Measurements from ENCODE around the gene PLXNA4.

DNA sequence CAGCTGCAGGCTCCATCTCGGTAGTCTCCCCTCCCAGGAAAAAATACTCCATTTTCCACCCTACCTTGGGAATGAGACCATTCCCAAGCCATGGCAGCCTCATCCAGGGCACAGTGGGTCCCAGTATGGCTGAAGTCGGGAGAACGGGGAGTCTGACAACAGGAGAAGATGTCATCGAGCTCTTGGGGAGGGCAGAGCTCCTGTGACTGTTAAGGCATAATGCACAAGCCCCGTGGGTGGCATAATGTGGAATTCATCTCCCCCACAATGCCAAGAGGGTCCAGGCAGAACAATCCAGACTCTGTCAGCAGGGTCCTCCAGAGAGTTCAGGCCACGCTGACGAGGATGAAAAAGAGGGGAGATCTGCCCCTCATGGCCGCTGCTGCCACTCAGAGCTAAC is 279.4 kb downstream of the PLXNA4 start:
- TF ChIP-seq, protein P1, sequence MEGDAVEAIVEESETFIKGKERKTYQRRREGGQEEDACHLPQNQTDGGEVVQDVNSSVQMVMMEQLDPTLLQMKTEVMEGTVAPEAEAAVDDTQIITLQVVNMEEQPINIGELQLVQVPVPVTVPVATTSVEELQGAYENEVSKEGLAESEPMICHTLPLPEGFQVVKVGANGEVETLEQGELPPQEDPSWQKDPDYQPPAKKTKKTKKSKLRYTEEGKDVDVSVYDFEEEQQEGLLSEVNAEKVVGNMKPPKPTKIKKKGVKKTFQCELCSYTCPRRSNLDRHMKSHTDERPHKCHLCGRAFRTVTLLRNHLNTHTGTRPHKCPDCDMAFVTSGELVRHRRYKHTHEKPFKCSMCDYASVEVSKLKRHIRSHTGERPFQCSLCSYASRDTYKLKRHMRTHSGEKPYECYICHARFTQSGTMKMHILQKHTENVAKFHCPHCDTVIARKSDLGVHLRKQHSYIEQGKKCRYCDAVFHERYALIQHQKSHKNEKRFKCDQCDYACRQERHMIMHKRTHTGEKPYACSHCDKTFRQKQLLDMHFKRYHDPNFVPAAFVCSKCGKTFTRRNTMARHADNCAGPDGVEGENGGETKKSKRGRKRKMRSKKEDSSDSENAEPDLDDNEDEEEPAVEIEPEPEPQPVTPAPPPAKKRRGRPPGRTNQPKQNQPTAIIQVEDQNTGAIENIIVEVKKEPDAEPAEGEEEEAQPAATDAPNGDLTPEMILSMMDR (IDR thresholded peaks at IDR 0.05), result no peak
- no peak for TF ChIP-seq POLR2A (IDR thresholded peaks at IDR 0.05)
